Panc1 (cell line): Measurements from ENCODE around the gene ALK. TPM values are rescaled to one million over a fixed set of nuclear protein-coding genes. Genes with fewer than 3 reads are reported as not detected.
"Not testable (repeated sequence)": the region's sequence is repeated elsewhere in the genome, so short reads cannot be mapped to it uniquely, and the experiment has no call there.

Source experiments
- ATAC-seq: fragments of 200-7000 bp; cut with Tn5 transposase; 2 replicates; pipeline ENCODE4 v1.9.1; 2020; ENCODE audit warnings: mild to moderate bottlenecking, moderate library complexity
- BruUV-seq: library from RNA; stranded (reverse); fragments of 400-500 nt; replicated peaks from 2 replicates; lab custom pipeline; 2021; lab: Mats Ljungman, UMichigan
- CTCF ChIA-PET: fragments of 300-600 bp; sonication (Branson Sonifier 250); formaldehyde crosslinking; loops from one replicate; lab custom pipeline; 2022; ENCODE audit warnings: antibody characterized with exemption; lab: Charles Lee
- POLR2A ChIA-PET: fragments of 300-600 bp; sonication (Branson Sonifier 250); formaldehyde crosslinking; loops from one replicate; lab custom pipeline; 2022; ENCODE audit warnings: antibody characterized with exemption; lab: Charles Lee
- DNase-seq: peaks from one replicate; pipeline ENCODE4 v3.0.0-alpha.2; 2010; ENCODE audit warnings: low read depth, low spot score
- H3K27ac ChIP-seq: 2 replicates; pipeline ENCODE4 v1.5.1; 2011; ENCODE audit warnings: mild to moderate bottlenecking, low read length, inconsistent platforms
- H3K27me3 ChIP-seq: fragments of 200-500 bp; sonication (Bioruptor generic); 2 replicates; pipeline ENCODE4 v1.6.0; 2014; ENCODE audit warnings: low read length, inconsistent platforms; ENCODE audit not compliant: control insufficient read depth, insufficient read depth
- H3K36me3 ChIP-seq: fragments of 200-500 bp; sonication (Bioruptor generic); 2 replicates; pipeline ENCODE4 v1.5.1; 2014; ENCODE audit warnings: inconsistent platforms, mild to moderate bottlenecking, low read length, moderate library complexity; ENCODE audit not compliant: control insufficient read depth, insufficient read depth
- H3K4me1 ChIP-seq: 2 replicates; pipeline ENCODE4 v1.5.1; 2011; ENCODE audit warnings: inconsistent platforms, mild to moderate bottlenecking, low read length, moderate library complexity; ENCODE audit not compliant: control insufficient read depth, insufficient read depth
- H3K4me3 ChIP-seq, 2 experiments: 2 replicates each; pipeline ENCODE4 v1.5.1; 2011 to 2012; ENCODE audit warnings: low read depth in 2 of 2, low read length in 2 of 2, mild to moderate bottlenecking in 2 of 2, inconsistent platforms in 1 of 2, moderate library complexity in 1 of 2
- H3K9me3 ChIP-seq: fragments of 200-500 bp; sonication (Bioruptor generic); 2 replicates; pipeline ENCODE4 v1.5.1; 2014; ENCODE audit warnings: low read depth, mild to moderate bottlenecking, inconsistent platforms, low read length, moderate library complexity; ENCODE audit not compliant: control insufficient read depth, insufficient read depth
- CTCF ChIP-seq: fragments of 450-650 bp; IDR thresholded peaks from 2 replicates; pipeline ENCODE4 v1.5.1; 2017; ENCODE audit warnings: mild to moderate bottlenecking
- POLR2AphosphoS5 ChIP-seq: IDR thresholded peaks from 2 replicates; pipeline ENCODE4 v1.6.1; 2012; ENCODE audit warnings: mild to moderate bottlenecking, low read depth, low read length, moderate library complexity
- REST ChIP-seq, 2 experiments: IDR thresholded peaks; 2 replicates each; pipeline ENCODE4 v1.6.1; 2011 to 2012; ENCODE audit warnings: low read depth in 2 of 2, control low read depth in 1 of 2, low read length in 1 of 2, mild to moderate bottlenecking in 1 of 2, moderate library complexity in 1 of 2; ENCODE audit not compliant: insufficient read depth in 1 of 2
- SIN3A ChIP-seq: IDR thresholded peaks from 2 replicates; pipeline ENCODE4 v1.6.1; 2012; ENCODE audit warnings: low read depth, mild to moderate bottlenecking, low read length, moderate library complexity, borderline replicate concordance; ENCODE audit not compliant: insufficient read depth
- TCF7L2 ChIP-seq: IDR thresholded peaks from 2 replicates; pipeline ENCODE4 v1.6.1; 2011; ENCODE audit warnings: mild to moderate bottlenecking, low read depth, low read length, inconsistent platforms
- in situ Hi-C: cut with HindIII; loops from 2 replicates; pipeline ENCODE4 v1.10.0; 2016; ENCODE audit warnings: low sequenced_read_pairs, low pct_unique_long_range_greater_than_20kb
- intact Hi-C: fragments of 100-400 bp; cut with micrococcal nuclease; formaldehyde crosslinking; loops from one replicate; pipeline ENCODE4 v1.10.0; 2022; ENCODE audit not compliant: unreplicated experiment
- total RNA-seq: library from RNA; stranded (reverse); gene quantifications from one replicate; pipeline ENCODE4 v1.2.1, GENCODE V29; 2021; ENCODE audit not compliant: unreplicated experiment

ALK gene
- total RNA-seq, 1 experiment from 2014 or later: not detected

- no peak for TF ChIP-seq TCF7L2
- TF ChIP-seq SIN3A: no peak
- no peak for TF ChIP-seq REST (IDR thresholded peaks at IDR 0.05; ENCODE audit: insufficient read depth in 1 of 2, low read depth in 2 of 2, low read length in 1 of 2)
- TF ChIP-seq POLR2AphosphoS5: no peak
- no peak for TF ChIP-seq CTCF
- Histone ChIP-seq H3K27me3 (no peaks in the 10 kb centered on the region), H3K4me1 (no peaks in the 10 kb centered on the region), H3K9me3 (no peaks in the 10 kb centered on the region), H3K36me3 (no peaks in the 10 kb centered on the region), H3K27ac (no peak overlapping the region), H3K4me3 (no peak overlapping the region)
- DNase-seq (no peak), ATAC-seq (no peak)
- CTCF ChIA-PET: interaction anchor here (0.6 kb wide), 1 partner anchor 263 kb away, joined by 3 read pairs; no protein-coding TSS in a partner anchor
- no TSS peak for BruUV-seq
- POLR2A ChIA-PET: no interaction called here
- intact Hi-C loops (no loop called here), in situ Hi-C loops (no loop called here)
Measured at GRCh38 chr2:29753671-29754444, 167.5 kb downstream of the ALK start.

GRCh38 chr2:29751390-29751789 is 170.0 kb downstream of the ALK start:
- Histone ChIP-seq H3K27me3 (no peaks in the 10 kb centered on the region), H3K9me3 (no peaks in the 10 kb centered on the region), H3K36me3 (no peaks in the 10 kb centered on the region), H3K27ac (no peak overlapping the region), H3K4me1 (no peaks in the 10 kb centered on the region), H3K4me3 (no peak overlapping the region)
- ATAC-seq: no peak
- POLR2A ChIA-PET: no interaction called here
- CTCF ChIA-PET: interaction anchor here (0.6 kb wide), 1 partner anchor 525 kb away, joined by 9 read pairs; no protein-coding TSS in a partner anchor
- DNase-seq: no peak
- BruUV-seq: no TSS peak
- intact Hi-C loops: no loop called here
- TF ChIP-seq CTCF (no peak), POLR2AphosphoS5 (no peak), REST (IDR thresholded peaks at IDR 0.05; ENCODE audit: insufficient read depth in 1 of 2, low read depth in 2 of 2, low read length in 1 of 2) (no peak), SIN3A (no peak), TCF7L2 (no peak)
- in situ Hi-C loops: no loop called here

- DNase-seq, H3K27me3 ChIP-seq, intact Hi-C loops, in situ Hi-C loops, CTCF ChIA-PET, ATAC-seq, BruUV-seq, H3K4me1 ChIP-seq, H3K27ac ChIP-seq, H3K36me3 ChIP-seq, H3K4me3 ChIP-seq, H3K9me3 ChIP-seq: not testable (repeated sequence)
- POLR2A ChIA-PET: interaction anchor here (0.7 kb wide), 1 partner anchor 633 kb away, joined by 5 read pairs; no protein-coding TSS in a partner anchor
Measured at GRCh38 chr2:29750463-29750862, 170.9 kb downstream of the ALK start.
